GM23338 (cell line): Measurements from ENCODE around the gene MALRD1.

ENCODE experiments used
- CREB1 ChIP-seq: fragments of 250-450 bp; sonication (Bioruptor Pico); IDR thresholded peaks from 2 replicates; pipeline ENCODE4 v1.5.0; 2020; ENCODE audit warnings: low read depth, mild to moderate bottlenecking, moderate library complexity
- EZH2 ChIP-seq: fragments of 200-600 bp; sonication (generic); IDR thresholded peaks from one replicate; pipeline ENCODE4 v1.8.0; 2017; ENCODE audit warnings: antibody characterized with exemption, mild to moderate bottlenecking, low read depth; ENCODE audit not compliant: unreplicated experiment
- EZH2phosphoT487 ChIP-seq: fragments of 200-600 bp; sonication (generic); IDR thresholded peaks from one replicate; pipeline ENCODE4 v1.8.1; 2018; ENCODE audit warnings: antibody characterized with exemption; ENCODE audit not compliant: unreplicated experiment
- POLR2AphosphoS5 ChIP-seq: IDR thresholded peaks from 2 replicates; pipeline ENCODE4 v1.6.1; 2016; ENCODE audit warnings: antibody characterized with exemption, low read depth
- TF ChIP-seq, protein P1 (sequence below), 2 experiments: fragments of 200-600 bp in 1 of 2; sonication (generic) in 1 of 2; conservative IDR thresholded peaks; 2 replicates each; pipeline versions ENCODE4 v1.5.1 to v1.6.1; 2016 to 2017; ENCODE audit warnings: antibody characterized with exemption in 2 of 2, low read depth in 2 of 2, mild to moderate bottlenecking in 2 of 2, moderate library complexity in 1 of 2

DNA sequence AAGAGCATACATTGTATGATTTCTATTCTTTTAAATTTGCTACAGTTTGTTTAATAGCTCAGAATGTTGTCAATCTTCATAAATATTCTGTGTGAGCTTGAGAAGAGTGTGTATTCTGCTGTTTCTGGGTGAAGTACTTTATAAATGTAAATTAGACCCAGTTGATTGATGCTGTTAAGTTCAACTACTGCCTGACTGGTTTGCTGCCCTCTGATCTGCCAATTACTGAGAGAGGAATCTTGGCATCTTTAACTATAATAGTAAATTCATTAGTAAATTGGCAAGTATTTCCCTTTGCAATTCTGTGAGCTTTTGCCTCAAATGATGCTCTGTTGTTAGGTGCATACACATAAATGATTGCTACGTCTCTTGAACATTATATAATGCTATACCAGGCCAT lies 512.6 kb downstream of the MALRD1 start:
- TF ChIP-seq, protein P1, sequence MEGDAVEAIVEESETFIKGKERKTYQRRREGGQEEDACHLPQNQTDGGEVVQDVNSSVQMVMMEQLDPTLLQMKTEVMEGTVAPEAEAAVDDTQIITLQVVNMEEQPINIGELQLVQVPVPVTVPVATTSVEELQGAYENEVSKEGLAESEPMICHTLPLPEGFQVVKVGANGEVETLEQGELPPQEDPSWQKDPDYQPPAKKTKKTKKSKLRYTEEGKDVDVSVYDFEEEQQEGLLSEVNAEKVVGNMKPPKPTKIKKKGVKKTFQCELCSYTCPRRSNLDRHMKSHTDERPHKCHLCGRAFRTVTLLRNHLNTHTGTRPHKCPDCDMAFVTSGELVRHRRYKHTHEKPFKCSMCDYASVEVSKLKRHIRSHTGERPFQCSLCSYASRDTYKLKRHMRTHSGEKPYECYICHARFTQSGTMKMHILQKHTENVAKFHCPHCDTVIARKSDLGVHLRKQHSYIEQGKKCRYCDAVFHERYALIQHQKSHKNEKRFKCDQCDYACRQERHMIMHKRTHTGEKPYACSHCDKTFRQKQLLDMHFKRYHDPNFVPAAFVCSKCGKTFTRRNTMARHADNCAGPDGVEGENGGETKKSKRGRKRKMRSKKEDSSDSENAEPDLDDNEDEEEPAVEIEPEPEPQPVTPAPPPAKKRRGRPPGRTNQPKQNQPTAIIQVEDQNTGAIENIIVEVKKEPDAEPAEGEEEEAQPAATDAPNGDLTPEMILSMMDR (conservative IDR thresholded peaks at IDR 0.05; ENCODE audit: low read depth in 2 of 2) = no peak
- TF ChIP-seq EZH2 (no peak), POLR2AphosphoS5 (no peak), EZH2phosphoT487 (no peak), CREB1 (CRISPR knock-in tag) (no peak)
